BLaER1 treated with 17β-estradiol and CSF1 and Interleukin-3, amounts not matched to agents 10 nM and 100 nM (cell line): ENCODE data around the gene DCDC2B.
"Not testable (repeated sequence)": the region's sequence is repeated elsewhere in the genome, so short reads cannot be mapped to it uniquely, and the experiment has no call there.

Experiments
- H3K27ac ChIP-seq, 11 experiments: shearing (Covaris generic); formaldehyde crosslinking; 2 replicates each; pipeline ENCODE4 v1.8.1; 2022
- H3K27me3 ChIP-seq, 11 experiments: shearing (Covaris generic); formaldehyde crosslinking; 2 replicates each; pipeline ENCODE4 v1.8.1; 2022
- H3K36me3 ChIP-seq, 11 experiments: shearing (Covaris generic); formaldehyde crosslinking; 2 replicates each; pipeline ENCODE4 v1.8.1; 2022
- H3K4me1 ChIP-seq, 10 experiments: shearing (Covaris generic); formaldehyde crosslinking; 2 replicates each; pipeline ENCODE4 v1.8.1; 2022
- H3K4me2 ChIP-seq, 11 experiments: shearing (Covaris generic); formaldehyde crosslinking; 2 replicates each; pipeline ENCODE4 v1.8.1; 2022
- H3K4me3 ChIP-seq, 10 experiments: shearing (Covaris generic); formaldehyde crosslinking; 2 replicates each; pipeline ENCODE4 v1.8.1; 2022
- H3K9ac ChIP-seq, 11 experiments: shearing (Covaris generic); formaldehyde crosslinking; 2 replicates each; pipeline ENCODE4 v1.8.1; 2022
- H3K9me3 ChIP-seq, 11 experiments: shearing (Covaris generic); formaldehyde crosslinking; replicated peaks in 1 of 11; 2 replicates each; pipeline ENCODE4 v1.8.1; 2022
- H4K20me1 ChIP-seq, 11 experiments: shearing (Covaris generic); formaldehyde crosslinking; 2 replicates each; pipeline ENCODE4 v1.8.1; 2022
- Cebpa-rat ChIP-seq, 11 experiments: shearing (Covaris generic); IDR thresholded peaks; 2 replicates each; pipeline ENCODE4 v1.8.1; 2022

Gene DCDC2B

GRCh38 chr1:32255072-32256071 lies 46.5 kb downstream of the DCDC2B start:
- Histone ChIP-seq H3K9ac (no peak overlapping the region), H3K9me3 (no peaks in the 10 kb centered on the region), H3K36me3 (no peaks in the 10 kb centered on the region), H3K27me3 (peaks cover 0 to 6% (median 0%) of the 10 kb centered on the region in 11 experiments; a peak in 1 of 22 replicates), H4K20me1 (no peaks in the 10 kb centered on the region), H3K4me3 (no peak overlapping the region), H3K27ac (peak overlapping the region in 2 of 11 experiments; percentile 79 to 89; a peak in 2 of 22 replicates), H3K4me1 (peaks cover 39 to 74% (median 49%) of the 10 kb centered on the region in 10 experiments), H3K4me2 (peak overlapping the region in 3 of 11 experiments; percentile 96 to 98 (median 97); a peak in 4 of 22 replicates)
- no peak for TF ChIP-seq Cebpa-rat (IDR thresholded peaks at IDR 0.05)

DNA sequence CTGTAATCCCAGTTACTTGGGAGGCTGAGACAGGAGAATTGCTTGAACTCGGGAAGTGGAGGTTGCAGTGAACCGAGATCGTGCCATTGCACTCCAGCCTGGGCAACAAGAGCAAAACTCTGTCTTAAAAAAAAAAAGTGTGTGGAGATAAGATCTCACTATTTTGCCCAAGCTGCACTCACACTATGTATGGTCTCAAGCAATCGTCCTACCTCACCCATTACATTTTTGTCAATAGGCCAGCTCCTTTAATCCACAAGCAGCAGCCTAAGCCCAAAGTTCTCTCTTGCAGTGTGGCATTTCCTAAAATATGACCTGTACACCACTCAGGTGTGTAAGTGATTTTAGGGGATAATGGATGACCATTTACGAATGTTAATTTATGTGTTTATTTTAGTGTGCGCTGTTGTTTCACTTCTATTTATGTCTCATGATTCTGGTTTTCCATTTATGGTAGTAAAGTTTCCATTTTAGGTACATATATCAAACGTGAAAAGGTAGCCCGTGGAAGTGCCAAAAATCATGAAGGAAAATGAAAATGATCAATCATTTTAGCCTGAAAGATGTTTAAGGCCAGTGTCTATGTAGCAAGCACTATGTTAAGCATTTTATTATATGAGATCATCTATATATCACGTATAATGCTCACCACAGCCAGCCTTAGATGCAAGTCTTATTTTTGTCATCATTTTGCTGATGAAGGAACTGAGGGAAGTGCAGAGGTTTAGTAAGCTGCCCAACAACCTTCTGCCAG lies 47.8 kb downstream of the DCDC2B start:
- Histone ChIP-seq H3K4me1 (peaks cover 27 to 62% (median 36%) of the 10 kb centered on the region in 10 experiments), H3K4me2 (peak overlapping the region in 3 of 11 experiments; percentile 1 to 13 (median 12); a peak in 4 of 22 replicates), H3K36me3 (no peaks in the 10 kb centered on the region), H3K9me3 (no peaks in the 10 kb centered on the region), H3K9ac (no peak overlapping the region), H3K27me3 (no peaks in the 10 kb centered on the region), H4K20me1 (no peaks in the 10 kb centered on the region), H3K27ac (no peak overlapping the region; a peak in 1 of 22 replicates), H3K4me3 (no peak overlapping the region)
- TF ChIP-seq Cebpa-rat (IDR thresholded peaks at IDR 0.05) = no peak

- Histone ChIP-seq H3K9me3 (no peaks in the 10 kb centered on the region), H3K27me3 (no peaks in the 10 kb centered on the region), H3K9ac (no peak overlapping the region), H3K36me3 (no peaks in the 10 kb centered on the region), H3K27ac (no peak overlapping the region), H3K4me2 (peak overlapping the region in 3 of 11 experiments; percentile 1 to 13 (median 12); a peak in 4 of 22 replicates), H4K20me1 (no peaks in the 10 kb centered on the region), H3K4me3 (no peak overlapping the region), H3K4me1 (peaks cover 22 to 56% (median 31%) of the 10 kb centered on the region in 10 experiments)
- TF ChIP-seq Cebpa-rat (IDR thresholded peaks at IDR 0.05) = no peak
Observed at GRCh38 chr1:32257227-32257508, 48.3 kb downstream of the DCDC2B start.

DNA sequence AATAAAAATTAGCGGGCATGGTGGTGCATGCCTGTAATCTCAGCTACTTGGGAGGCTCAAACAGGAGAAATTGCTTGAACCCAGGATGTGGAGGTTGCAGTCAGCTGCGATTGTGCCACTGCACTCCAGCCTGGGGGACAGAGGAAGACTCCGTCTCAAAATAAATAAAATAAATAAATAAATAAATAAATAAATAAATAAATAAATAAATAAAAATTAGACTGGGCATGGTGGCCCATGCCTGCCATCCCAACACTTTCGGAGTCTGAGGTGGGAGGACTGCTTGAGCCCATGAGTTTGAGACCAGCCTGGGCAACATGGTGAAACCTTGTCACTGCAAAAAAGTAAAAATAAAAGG lies 54.3 kb downstream of the DCDC2B start:
- not testable (repeated sequence) for H3K36me3 ChIP-seq, H3K9me3 ChIP-seq, H3K4me3 ChIP-seq, H3K27me3 ChIP-seq, H4K20me1 ChIP-seq
- Histone ChIP-seq H3K27ac (peak overlapping the region in 8 of 11 experiments; percentile 25 to 89 (median 77); a peak in 14 of 22 replicates), H3K4me1 (peaks cover 23 to 52% (median 46%) of the 10 kb centered on the region in 10 experiments), H3K9ac (peak overlapping the region in 5 of 11 experiments; percentile 29 to 77 (median 71); a peak in 7 of 22 replicates), H3K4me2 (peak overlapping the region in 10 of 11 experiments; percentile 7 to 87 (median 77); a peak in 18 of 22 replicates)

DNA sequence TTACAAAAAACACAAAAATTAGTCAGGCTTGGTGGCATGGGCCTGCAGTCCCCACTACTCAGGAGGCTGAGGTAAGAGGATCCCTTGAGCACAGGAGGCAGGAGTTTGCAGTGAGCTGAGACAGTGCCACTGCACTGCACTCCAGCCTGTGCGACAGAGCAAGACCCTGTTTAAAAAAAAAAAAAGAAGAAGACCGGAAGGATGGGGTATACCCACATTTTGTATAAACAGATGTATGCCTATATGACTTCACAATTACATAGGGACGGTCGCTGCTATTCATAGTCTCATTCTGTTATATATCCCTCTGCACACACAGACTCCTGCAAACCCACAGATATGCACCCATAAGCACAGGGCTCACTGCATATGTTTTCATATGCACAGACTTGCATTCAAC lies 54.9 kb downstream of the DCDC2B start:
- no peaks in the 10 kb centered on the region for H4K20me1 ChIP-seq
- H3K9ac ChIP-seq = peak overlapping the region in 7 of 11 experiments; percentile 25 to 77 (median 71); a peak in 11 of 22 replicates
- peaks cover 23 to 51% (median 46%) of the 10 kb centered on the region in 10 experiments for H3K4me1 ChIP-seq
- no peaks in the 10 kb centered on the region for H3K27me3 ChIP-seq
- peak overlapping the region in 1 of 10 experiments; percentile 7; a peak in 1 of 20 replicates for H3K4me3 ChIP-seq
- H3K9me3 ChIP-seq = no peaks in the 10 kb centered on the region
- peak overlapping the region; percentile 7 to 87 (median 77) for H3K4me2 ChIP-seq
- H3K36me3 ChIP-seq = no peaks in the 10 kb centered on the region
- H3K27ac ChIP-seq = peak overlapping the region in 8 of 11 experiments; percentile 55 to 89 (median 77); a peak in 17 of 22 replicates
- TF ChIP-seq Cebpa-rat (IDR thresholded peaks at IDR 0.05) = no peak
